HG03135 (cell line): ENCODE measurements around the gene SUSD6.
"Not testable (repeated sequence)": the region's sequence is repeated elsewhere in the genome, so short reads cannot be mapped to it uniquely, and the experiment has no call there.

Experiments used
- ATAC-seq: cut with Tn5 transposase; IDR thresholded peaks from one replicate; pipeline ENCODE4 v1.9.1; 2021; ENCODE audit warnings: mild to moderate bottlenecking, moderate library complexity; ENCODE audit not compliant: unreplicated experiment

The SUSD6 gene

DNA sequence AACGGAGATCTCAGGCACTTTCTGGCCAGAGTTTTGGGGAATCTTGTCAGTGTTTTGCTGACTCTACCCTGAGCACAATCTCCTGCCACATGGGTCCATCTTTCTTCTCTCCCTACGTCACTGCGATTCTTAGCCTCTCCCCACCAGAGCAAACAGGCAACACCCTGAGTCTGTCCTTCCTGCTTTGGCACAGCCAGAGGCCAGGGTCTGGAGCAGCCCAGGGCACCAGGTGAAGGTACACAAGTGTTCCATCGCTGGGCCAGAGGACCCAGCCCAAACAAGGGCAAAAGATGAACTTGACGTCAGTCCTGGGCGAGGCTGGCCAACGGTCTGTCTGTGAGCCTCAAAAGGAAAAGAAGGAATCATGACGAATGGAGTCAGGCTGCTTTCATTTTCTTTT lies 24.0 kb upstream of the SUSD6 start:
- no peak for ATAC-seq

GRCh38 chr14:69591317-69591716 lies 20.1 kb upstream of the SUSD6 start:
- ATAC-seq = no peak

GRCh38 chr14:69593018-69593677 lies 18.2 kb upstream of the SUSD6 start:
- no peak for ATAC-seq

DNA sequence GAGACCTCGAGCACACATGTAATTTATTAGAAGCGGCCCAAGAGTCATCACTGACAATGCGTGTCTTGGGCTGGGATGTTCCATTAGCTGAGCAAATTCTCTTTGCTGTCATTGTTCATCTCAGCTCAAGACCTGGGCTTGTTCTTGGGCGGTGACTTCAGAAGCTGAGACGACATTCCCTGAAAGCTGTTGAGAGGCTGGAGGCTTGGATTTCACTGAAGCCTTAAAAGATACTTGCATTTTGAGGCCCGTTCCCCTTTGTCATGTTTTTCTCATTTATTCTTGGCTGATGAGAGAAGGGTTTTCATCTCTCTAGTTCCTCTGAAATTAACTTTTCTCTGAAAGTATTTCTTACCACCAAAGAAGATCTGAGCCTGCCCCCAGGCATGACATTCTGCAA lies 16.6 kb upstream of the SUSD6 start:
- no peak for ATAC-seq

- ATAC-seq = no peak
Measured at GRCh38 chr14:69595336-69595735, 16.1 kb upstream of the SUSD6 start.

GRCh38 chr14:69599431-69599830 lies 12.0 kb upstream of the SUSD6 start:
- not testable (repeated sequence) for ATAC-seq

- ATAC-seq = no peak
Measured at GRCh38 chr14:69600304-69600891, 11.0 kb upstream of the SUSD6 start.

GRCh38 chr14:69605738-69606137 lies 5.7 kb upstream of the SUSD6 start:
- ATAC-seq = no peak

- ATAC-seq = no peak
Measured at GRCh38 chr14:69606258-69607184, 4.9 kb upstream of the SUSD6 start.

GRCh38 chr14:69610020-69610873 lies 1.1 kb upstream of the SUSD6 start:
- ATAC-seq = no peak

DNA sequence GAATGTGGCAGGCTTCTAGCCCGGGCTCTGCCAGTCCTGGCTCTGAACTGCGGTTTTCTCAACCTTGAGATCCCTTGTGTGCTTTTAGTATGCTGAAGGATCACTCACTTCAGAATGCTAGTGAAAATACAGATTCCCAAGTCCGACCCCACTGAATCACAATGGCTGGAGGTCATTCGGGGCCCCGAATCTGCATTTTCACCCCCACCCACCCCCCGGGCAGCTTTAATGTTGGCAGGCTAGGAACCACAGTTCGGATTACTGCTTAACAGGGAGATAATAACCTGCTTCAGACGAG lies 573 bp upstream of the SUSD6 start:
- ATAC-seq = no peak

DNA sequence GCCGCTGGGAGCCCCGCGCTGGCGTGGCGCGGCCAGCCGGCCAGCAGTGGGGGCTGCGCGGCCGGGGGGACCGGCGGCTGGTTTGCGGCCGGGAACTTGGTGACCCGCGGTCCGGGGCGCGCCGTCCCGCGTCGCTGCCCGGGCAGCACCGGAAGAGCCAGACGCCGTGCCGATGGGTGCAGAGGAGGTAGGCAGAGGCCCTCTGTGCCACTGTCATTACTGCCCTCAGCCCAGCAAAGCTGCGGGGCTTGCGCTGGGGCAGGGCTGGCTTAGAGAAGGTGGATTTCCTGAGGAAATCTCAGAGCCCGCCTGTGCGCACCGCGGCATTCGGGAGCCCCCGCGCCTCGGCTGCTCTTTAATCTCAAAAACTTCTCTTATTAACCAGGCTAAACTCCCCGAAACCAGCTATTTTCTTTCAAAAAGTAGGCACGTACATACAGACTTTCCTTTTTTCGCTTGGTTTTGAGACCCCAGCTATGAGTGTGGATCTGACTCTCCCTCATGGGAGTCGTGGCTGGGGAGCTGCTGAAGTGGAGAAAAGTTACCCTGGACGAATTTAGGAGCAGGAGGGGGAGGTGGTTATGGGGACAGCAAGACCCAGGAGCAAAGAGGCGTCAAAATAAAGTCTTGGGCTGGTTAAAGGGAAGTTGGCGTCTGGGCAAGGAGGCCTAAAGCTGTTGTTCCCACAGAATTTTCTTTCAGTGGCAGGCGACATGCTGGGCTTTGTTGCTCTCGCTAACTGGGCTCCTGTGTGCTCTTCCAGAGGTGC lies 802 bp downstream of the SUSD6 start:
- ATAC-seq = peak; percentile 20

DNA sequence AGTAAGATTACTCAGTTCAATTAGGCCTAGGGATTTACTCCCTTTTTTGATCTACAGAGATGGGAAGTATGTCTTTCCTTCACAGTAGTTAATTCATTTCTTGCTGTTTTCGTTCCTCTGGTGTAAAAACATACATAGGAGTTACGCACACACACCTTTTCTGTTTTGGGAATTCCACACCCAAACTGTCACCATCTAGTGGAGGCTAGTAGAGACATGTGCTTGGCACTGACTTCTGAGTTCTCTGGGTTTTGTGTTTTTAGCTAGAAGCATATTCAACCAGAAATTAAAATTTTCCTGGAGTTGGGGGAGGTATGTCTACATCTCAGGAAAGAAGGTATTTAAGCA lies 1.4 kb downstream of the SUSD6 start:
- no peak for ATAC-seq

DNA sequence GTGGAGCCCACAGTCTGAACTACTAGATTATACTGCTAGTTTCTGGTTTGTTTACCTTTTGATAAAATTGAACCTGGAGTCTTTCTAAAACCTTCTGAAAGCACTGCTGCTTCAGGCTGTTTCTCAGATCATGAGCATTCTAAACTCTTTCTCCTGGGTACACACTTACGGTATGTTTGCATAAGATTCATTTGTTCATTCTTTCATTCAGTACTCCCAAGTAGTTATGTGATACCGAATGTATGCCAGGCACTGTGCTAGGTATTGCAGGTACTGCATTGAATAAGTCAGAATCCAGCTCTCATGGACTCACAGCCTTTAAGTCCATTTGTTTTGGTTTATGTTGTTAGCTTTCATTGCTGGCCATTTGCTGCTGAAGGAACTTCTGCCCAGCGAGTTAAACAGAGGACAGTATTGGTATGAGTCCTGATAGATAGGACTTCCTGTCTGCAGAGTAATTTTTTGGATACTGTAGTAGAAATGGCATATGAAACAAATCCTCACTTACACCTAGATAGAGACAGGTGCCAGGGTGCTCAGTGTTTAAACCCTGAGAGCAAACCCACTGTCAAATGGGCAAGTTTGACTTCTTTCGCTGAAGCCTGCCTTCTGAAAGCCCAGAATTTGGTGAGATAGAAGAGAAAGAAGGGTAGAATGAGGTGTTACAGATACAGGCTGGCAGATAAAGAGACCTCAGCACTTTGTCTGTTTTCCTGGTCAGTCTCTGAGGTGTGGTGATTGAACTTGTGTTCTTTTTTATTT lies 2.1 kb downstream of the SUSD6 start:
- no peak for ATAC-seq

GRCh38 chr14:69614592-69614991 lies 3.2 kb downstream of the SUSD6 start:
- ATAC-seq = no peak

GRCh38 chr14:69615121-69615495 lies 3.7 kb downstream of the SUSD6 start:
- ATAC-seq = no peak

- ATAC-seq = peak; percentile 48
Measured at GRCh38 chr14:69615496-69616407, 4.4 kb downstream of the SUSD6 start.

GRCh38 chr14:69616408-69616773 lies 5.0 kb downstream of the SUSD6 start:
- ATAC-seq = no peak

DNA sequence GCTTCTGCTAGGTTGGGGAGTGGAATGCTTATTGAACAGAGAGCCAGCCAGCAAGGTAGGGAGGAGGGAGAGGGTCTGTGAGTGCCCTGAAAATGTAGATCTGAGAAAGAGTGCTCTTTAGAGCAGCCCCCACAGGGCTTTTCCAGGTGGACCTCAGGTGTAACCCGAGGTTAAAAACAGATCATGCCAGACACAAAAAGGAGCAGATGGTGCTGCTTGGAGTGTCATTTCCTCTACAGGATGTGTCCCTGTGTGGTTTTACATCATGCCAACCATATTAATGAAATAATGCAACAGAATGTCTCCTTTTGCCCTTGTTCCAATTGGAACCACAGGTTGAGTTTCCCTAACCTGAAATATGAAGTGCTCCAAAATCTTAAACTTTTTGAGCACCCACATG lies 6.4 kb downstream of the SUSD6 start:
- no peak for ATAC-seq
